GM19397 (cell line): ENCODE results near the gene MAD2L1BP.
"Not testable (repeated sequence)": the region's sequence is repeated elsewhere in the genome, so short reads cannot be mapped to it uniquely, and the experiment has no call there.

Source experiments
- ATAC-seq: cut with Tn5 transposase; IDR thresholded peaks from one replicate; pipeline ENCODE4 v1.9.1; 2021; ENCODE audit warnings: mild to moderate bottlenecking, moderate library complexity; ENCODE audit not compliant: unreplicated experiment

Gene MAD2L1BP

GRCh38 chr6:43625393-43625992 is 10.1 kb upstream of the MAD2L1BP start:
- no peak for ATAC-seq

- ATAC-seq, result no peak
These were observed 8.4 kb upstream of the MAD2L1BP start for GRCh38 chr6:43627008-43627825.

- ATAC-seq, result peak; percentile 20
These were observed 7.1 kb upstream of the MAD2L1BP start for GRCh38 chr6:43628393-43629103.

GRCh38 chr6:43629104-43629504 is 6.5 kb upstream of the MAD2L1BP start, which contains the start of gene GTPBP2:
GTPBP2 (minus strand) TSS chr6:43629264; CDS start chr6:43629162, 102 bp downstream.
- ATAC-seq, result peak; percentile 86

GRCh38 chr6:43629505-43630300 is 5.9 kb upstream of the MAD2L1BP start:
- ATAC-seq, result peak; percentile 47

GRCh38 chr6:43630980-43631619 is 4.5 kb upstream of the MAD2L1BP start:
- no peak for ATAC-seq

- ATAC-seq, result not testable (repeated sequence)
These were observed 2.6 kb upstream of the MAD2L1BP start for GRCh38 chr6:43633002-43633401.

GRCh38 chr6:43634702-43635303 is 837 bp upstream of the MAD2L1BP start:
- ATAC-seq, result no peak

GRCh38 chr6:43636308-43636659 is 644 bp downstream of the MAD2L1BP start:
- no peak for ATAC-seq

GRCh38 chr6:43639984-43640800 is 4.6 kb downstream of the MAD2L1BP start:
- no peak for ATAC-seq

- ATAC-seq, result no peak
These were observed 9.4 kb downstream of the MAD2L1BP start, which contains the start of gene RSPH9 for GRCh38 chr6:43644940-43645612. RSPH9 (plus strand) TSS chr6:43645036; CDS start chr6:43645099, 63 bp downstream.

GRCh38 chr6:43645613-43645964 is 9.9 kb downstream of the MAD2L1BP start:
- no peak for ATAC-seq

- no peak for ATAC-seq
These were observed 12.0 kb downstream of the MAD2L1BP start for GRCh38 chr6:43647613-43648012.

GRCh38 chr6:43648248-43648647 is 12.6 kb downstream of the MAD2L1BP start:
- ATAC-seq, result no peak

- ATAC-seq, result not testable (repeated sequence)
These were observed 17.2 kb downstream of the MAD2L1BP start for GRCh38 chr6:43652822-43653221.

- ATAC-seq, result no peak
These were observed 21.7 kb downstream of the MAD2L1BP start for GRCh38 chr6:43657221-43657802.

- ATAC-seq, result no peak
These were observed 22.5 kb downstream of the MAD2L1BP start for GRCh38 chr6:43658161-43658560.

GRCh38 chr6:43662948-43663347 is 27.3 kb downstream of the MAD2L1BP start:
- ATAC-seq, result not testable (repeated sequence)
